Ectodermal cell (in vitro differentiated cells): ENCODE measurements around the gene HSF4.

Experiments
- H3K27ac ChIP-seq: 2 replicates; pipeline ENCODE4 v1.7.0; 2013; ENCODE audit warnings: mild to moderate bottlenecking, low read depth, low read length; ENCODE audit not compliant: insufficient read depth, poor library complexity, severe bottlenecking
- H3K27me3 ChIP-seq: 2 replicates; pipeline ENCODE4 v1.7.0; 2013; ENCODE audit warnings: mild to moderate bottlenecking, low read length; ENCODE audit not compliant: insufficient read depth, control insufficient read depth, poor library complexity, severe bottlenecking
- H3K36me3 ChIP-seq: one replicate; pipeline ENCODE4 v1.7.0; 2013; ENCODE audit warnings: low read length; ENCODE audit not compliant: control insufficient read depth, insufficient read depth
- H3K4me1 ChIP-seq: one replicate; pipeline ENCODE4 v1.7.0; 2013; ENCODE audit warnings: low read length; ENCODE audit not compliant: control insufficient read depth, insufficient read depth
- H3K4me3 ChIP-seq: 2 replicates; pipeline ENCODE4 v1.7.0; 2013; ENCODE audit warnings: low read depth, low read length, control low read depth; ENCODE audit not compliant: insufficient read depth
- H3K9me3 ChIP-seq: 2 replicates; pipeline ENCODE4 v1.7.0; 2013; ENCODE audit warnings: mild to moderate bottlenecking, low read length, moderate library complexity; ENCODE audit not compliant: control insufficient read depth
- WGBS, 2 experiments: methylation state at CpG; one replicate each; pipeline ENCODE4 v1.1.7; 2013; ENCODE audit warnings: missing lambda C conversion rate in 2 of 2; 5-methylcytosine and 5-hydroxymethylcytosine counted together

HSF4 gene

DNA sequence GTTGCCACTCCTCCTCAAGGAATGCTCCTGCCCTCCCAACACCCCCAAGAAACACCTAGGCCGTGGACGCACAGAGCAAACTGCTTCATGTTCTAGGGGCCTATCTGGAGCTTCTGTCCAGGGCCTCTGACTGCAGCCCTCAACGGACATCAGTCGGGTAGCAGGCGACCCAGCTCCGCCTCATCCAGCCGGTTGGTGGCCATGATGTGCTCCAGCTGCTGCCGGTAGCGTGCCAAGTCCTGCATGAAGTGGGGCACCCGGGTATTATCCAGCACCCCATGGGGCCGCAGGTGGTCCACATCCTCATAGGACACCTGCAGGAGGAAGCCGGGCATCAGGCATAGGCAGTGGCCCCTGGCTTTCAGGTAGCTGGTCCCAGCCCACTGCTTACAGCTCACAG lies 12.1 kb downstream of the HSF4 start:
- Histone ChIP-seq H3K9me3 (no peaks in the 10 kb centered on the region), H3K27me3 (peaks cover 80% of the 10 kb centered on the region), H3K4me3 (no peak overlapping the region), H3K36me3 (no peaks in the 10 kb centered on the region), H3K27ac (no peak overlapping the region), H3K4me1 (peaks cover 9% of the 10 kb centered on the region)
- 93 to 94% methylated on average over 12 of the region's 12 CpGs for WGBS, 2 experiments

DNA sequence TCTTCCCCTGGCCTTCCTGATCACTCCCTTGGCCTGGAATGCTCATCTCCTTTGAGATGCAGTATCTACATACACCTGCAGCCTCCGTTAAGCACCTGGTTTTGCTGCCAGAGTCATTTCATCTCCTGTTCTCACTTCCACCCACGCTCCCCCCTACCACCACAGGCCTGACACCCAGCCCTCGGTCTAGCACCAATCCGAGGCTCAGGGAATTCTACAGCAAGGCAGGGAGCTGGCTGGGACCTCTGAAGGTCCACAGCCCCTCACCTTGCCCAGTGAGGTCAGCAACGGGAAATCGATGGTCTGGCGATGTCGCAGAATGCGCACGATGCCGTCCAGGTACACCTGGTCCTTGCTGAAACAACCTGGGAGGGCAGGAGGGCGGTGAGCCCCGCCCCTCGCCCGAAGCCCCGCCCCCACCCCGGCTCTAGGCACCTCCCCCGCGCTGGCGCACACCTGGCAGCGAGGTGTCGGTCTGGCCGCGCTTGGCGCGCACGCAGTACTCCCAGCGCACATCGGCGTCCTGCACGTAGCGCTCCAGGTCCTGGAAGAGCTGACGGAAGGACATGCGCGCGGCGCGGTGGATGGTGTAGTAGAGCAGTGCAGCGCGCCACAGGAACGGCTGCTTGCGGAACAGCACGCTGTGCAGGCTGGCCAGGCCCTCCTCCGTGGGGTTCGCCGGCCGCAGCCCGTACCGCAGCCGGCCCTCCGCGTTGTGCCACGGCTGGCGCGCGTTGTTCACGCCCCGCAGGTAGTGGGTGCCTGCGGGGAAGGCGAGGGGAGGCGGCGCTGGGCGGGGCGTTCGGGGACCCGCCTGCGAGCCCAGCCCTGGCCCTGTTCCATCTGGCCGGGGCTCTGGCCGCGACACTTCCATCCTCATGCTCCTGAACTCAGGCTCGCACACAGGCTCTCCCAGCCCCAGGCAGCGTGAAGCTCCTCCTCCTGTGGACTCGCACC lies 13.5 kb downstream of the HSF4 start:
- Histone ChIP-seq H3K27ac (no peak overlapping the region), H3K4me3 (no peak overlapping the region), H3K4me1 (peaks cover 9% of the 10 kb centered on the region), H3K36me3 (no peaks in the 10 kb centered on the region), H3K9me3 (no peaks in the 10 kb centered on the region), H3K27me3 (peaks cover 66% of the 10 kb centered on the region)
- 6 to 8% methylated on average over 73 of the region's 73 CpGs for WGBS, 2 experiments

DNA sequence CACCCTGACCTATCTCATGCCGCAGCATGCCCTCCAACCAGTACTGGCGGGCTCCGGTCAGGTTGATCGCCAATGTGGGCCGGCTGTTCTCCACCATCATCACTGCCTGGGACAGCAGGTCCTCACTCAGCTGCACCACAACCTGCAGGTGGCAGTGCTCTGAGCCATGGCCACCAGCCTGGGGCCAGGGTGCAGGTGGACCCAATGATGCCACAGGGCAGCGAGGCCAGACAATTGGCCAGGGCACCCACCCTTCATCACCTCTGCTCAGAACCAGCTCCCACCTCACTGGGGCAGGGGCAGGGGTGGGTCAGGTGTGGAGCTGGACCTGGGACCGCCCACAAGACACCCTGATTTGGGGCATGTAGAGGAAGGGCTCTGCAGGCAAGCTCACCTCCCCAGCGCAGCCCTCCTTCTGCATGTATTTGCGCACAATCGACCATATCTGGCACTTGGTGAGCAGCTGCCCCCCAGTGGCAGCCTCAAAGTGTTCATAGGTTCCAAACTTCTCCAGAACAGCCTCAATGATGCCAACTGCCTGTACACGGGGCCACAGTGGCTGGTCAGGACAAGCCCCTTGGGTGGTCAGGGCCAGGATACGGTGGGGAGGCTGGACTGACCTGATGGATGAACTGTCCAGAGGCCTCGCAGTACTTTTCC lies 15.0 kb downstream of the HSF4 start:
- H3K27ac ChIP-seq = no peak overlapping the region
- no peaks in the 10 kb centered on the region for H3K36me3 ChIP-seq
- H3K27me3 ChIP-seq = peaks cover 57% of the 10 kb centered on the region
- no peaks in the 10 kb centered on the region for H3K9me3 ChIP-seq
- no peaks in the 10 kb centered on the region for H3K4me1 ChIP-seq
- H3K4me3 ChIP-seq = no peak overlapping the region
- WGBS, 2 experiments = 94% methylated on average over 13 of the region's 13 CpGs

DNA sequence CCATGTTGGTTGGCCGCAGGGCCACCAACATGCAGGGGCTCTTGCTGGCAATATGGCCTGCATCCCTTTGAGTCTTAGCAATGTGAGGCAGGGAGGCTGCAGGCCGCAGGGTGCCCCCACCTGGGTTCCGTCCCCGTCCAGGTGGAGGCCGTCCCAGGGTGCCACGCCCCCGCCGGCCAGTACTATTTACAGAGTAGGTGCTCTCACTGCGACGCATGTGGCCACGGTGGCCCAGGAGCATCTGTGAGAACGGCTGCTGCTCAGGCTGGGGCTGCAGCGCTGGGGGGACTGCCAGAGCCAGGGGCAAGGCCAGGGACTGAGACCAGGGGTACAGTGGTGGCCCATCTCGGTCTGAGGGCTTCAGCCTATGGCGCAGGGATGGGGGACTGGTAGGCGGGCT lies 15.6 kb downstream of the HSF4 start:
- Histone ChIP-seq H3K4me3 (no peak overlapping the region), H3K27ac (no peak overlapping the region), H3K9me3 (no peaks in the 10 kb centered on the region), H3K27me3 (peaks cover 57% of the 10 kb centered on the region), H3K4me1 (peaks cover 5% of the 10 kb centered on the region), H3K36me3 (no peaks in the 10 kb centered on the region)
- WGBS, 2 experiments = 93 to 94% methylated on average over 16 of the region's 16 CpGs

GRCh38 chr16:67181346-67181745 lies 16.8 kb downstream of the HSF4 start:
- Histone ChIP-seq H3K4me3 (no peak overlapping the region), H3K4me1 (peaks cover 7% of the 10 kb centered on the region), H3K36me3 (no peaks in the 10 kb centered on the region), H3K27me3 (peaks cover 57% of the 10 kb centered on the region), H3K27ac (no peak overlapping the region), H3K9me3 (no peaks in the 10 kb centered on the region)
- WGBS, 2 experiments = 93 to 100% methylated on average over 2 of the region's 2 CpGs

- no peak overlapping the region for H3K4me3 ChIP-seq
- no peak overlapping the region for H3K27ac ChIP-seq
- peaks cover 51% of the 10 kb centered on the region for H3K27me3 ChIP-seq
- H3K36me3 ChIP-seq = no peaks in the 10 kb centered on the region
- peaks cover 15% of the 10 kb centered on the region for H3K4me1 ChIP-seq
- WGBS, 2 experiments = 85 to 92% methylated on average over 2 of the region's 2 CpGs
- H3K9me3 ChIP-seq = no peaks in the 10 kb centered on the region
Measured at GRCh38 chr16:67182288-67182687, 17.7 kb downstream of the HSF4 start.

DNA sequence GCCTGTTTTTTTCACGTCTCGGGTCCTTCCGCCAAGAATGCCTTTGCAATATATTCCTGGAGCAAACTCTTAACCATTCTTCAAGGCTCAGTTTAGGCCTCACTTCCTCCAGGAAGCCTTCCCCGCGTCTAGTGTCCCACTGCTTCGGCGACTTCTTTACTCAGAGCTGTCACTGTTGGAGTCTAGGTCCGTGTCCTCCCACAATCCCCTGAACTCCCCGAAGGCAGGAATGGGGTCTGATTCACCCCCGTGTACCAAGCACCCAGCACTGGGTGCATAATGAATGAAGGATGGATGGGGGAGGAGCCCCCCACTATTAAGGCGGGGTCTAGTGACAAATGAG lies 18.7 kb downstream of the HSF4 start:
- 10 to 16% methylated on average over 11 of the region's 11 CpGs for WGBS, 2 experiments

DNA sequence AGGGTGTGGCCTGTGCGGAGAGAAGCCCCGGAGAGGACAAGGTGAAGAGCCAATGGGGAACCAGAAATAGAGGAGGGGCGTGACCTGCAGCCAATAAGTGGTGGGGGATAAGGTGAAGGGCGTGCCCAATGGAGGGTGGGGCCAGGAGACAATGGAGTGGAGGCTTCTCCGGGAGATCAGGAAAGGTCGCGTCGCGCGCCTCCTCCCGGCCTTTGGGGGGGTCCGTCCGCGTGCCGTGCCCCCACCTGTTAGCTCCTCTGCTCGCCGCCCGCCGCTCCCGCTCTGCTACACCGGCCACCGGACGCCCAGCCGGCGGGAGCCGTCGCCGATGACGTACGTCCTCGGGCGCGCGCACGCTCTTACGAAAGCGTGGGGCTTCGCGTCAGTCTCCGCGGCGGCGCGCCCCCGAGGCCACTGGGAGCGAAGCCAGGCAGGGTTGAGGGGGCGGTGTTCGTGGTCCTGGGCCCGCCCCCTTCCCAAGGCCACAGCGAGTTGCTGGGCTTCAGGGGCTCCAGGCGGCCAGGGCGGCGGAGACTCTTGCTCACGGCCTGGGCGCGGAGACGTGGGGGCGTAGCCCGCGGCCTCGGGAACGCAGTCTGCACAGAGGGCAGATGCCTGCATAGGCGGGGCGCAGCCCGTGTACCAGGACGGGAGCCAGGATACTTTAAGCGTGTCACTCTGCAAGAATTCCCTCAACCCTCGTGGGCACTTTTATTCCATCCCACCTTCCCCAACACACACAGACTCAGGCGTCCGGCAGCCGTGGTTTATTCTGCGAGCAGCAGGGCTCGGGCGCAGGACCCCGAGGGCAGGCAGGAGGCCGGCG lies 19.3 kb downstream of the HSF4 start, which contains the start of gene MATCAP1:
Gene MATCAP1 (minus strand): TSS at position 337 of the 826 bp plus-strand sequence. CDS start 3,353 bp downstream, outside the sequence.
- peak within 1 kb of the TSS; percentile 96 for H3K27ac ChIP-seq
- H3K9me3 ChIP-seq = no peaks in the 10 kb centered on the region
- WGBS, 2 experiments = 0 to 1% methylated on average over 77 of the region's 77 CpGs

More for the DNA sequence above, 18.7 kb downstream of the HSF4 start:
- Histone ChIP-seq H3K27ac (peak overlapping the region; percentile 96), H3K36me3 (no peaks in the 10 kb centered on the region), H3K4me3 (peak overlapping the region; percentile 83), H3K4me1 (peaks cover 15% of the 10 kb centered on the region), H3K27me3 (peaks cover 41% of the 10 kb centered on the region), H3K9me3 (no peaks in the 10 kb centered on the region)

DNA sequence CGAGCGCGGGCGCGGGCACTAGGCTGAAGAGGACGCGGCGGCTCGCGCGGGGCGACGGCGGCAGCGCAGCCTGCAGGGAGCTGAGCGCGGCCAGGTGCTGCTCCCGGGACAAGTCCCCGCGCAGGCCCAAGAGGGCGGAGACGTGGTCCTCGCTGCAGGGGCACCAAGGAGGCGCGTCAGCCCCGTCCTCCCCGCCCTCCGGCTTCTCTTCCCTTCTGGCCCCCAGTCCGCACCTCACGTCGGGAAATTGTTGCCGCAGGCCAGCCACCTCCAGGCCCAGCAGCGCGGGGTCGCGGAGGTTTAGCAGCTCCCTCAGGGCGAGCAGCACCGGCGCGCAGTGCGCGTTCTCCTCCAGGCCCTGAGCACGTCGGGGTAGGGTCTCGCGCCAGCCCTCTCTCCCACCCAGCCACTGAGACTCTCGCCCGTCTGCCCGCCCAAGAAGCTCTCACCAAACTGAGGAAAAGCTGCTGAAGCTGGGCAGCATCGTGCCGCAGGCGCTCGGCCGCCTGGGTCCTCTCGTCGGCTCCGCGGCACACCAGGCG lies 20.0 kb downstream of the HSF4 start:
- H3K4me1 ChIP-seq = peaks cover 15% of the 10 kb centered on the region
- H3K4me3 ChIP-seq = peak overlapping the region; percentile 83
- no peaks in the 10 kb centered on the region for H3K36me3 ChIP-seq
- H3K27me3 ChIP-seq = peaks cover 29% of the 10 kb centered on the region
- H3K9me3 ChIP-seq = no peaks in the 10 kb centered on the region
- whole genome bisulfite sequencing, 2 experiments = 12 to 14% methylated on average over 59 of the region's 59 CpGs
- H3K27ac ChIP-seq = no peak overlapping the region

More for the DNA sequence above, 19.3 kb downstream of the HSF4 start, which contains the start of gene MATCAP1:
- Histone ChIP-seq H3K36me3 (no peaks in the 10 kb centered on the region), H3K27me3 (peaks cover 35% of the 10 kb centered on the region), H3K4me3 (peak within 1 kb of the TSS; percentile 83), H3K4me1 (peaks cover 15% of the 10 kb centered on the region)
